HCT116 (cell line): ENCODE measurements around the gene SLC27A5. TPM values are rescaled to one million over a fixed set of nuclear protein-coding genes. Genes with fewer than 3 reads are reported as not detected.
A peak's percentile ranks its signal among the peaks of the same experiment; 100 is the strongest.
"Not testable (repeated sequence)": the region's sequence is repeated elsewhere in the genome, so short reads cannot be mapped to it uniquely, and the experiment has no call there.

Experiments used
- ATAC-seq: fragments of 200-7000 bp; cut with Tn5 transposase; 2 replicates; pipeline ENCODE4 v1.9.1; 2020; ENCODE audit warnings: mild to moderate bottlenecking, moderate library complexity
- BruUV-seq: library from RNA; stranded (reverse); fragments of 400-500 nt; replicated peaks from 2 replicates; lab custom pipeline; 2021; lab: Mats Ljungman, UMichigan
- CTCF ChIA-PET: fragments of 300-600 bp; sonication (Branson Sonifier 250); formaldehyde crosslinking; loops from one replicate; lab custom pipeline; 2021; ENCODE audit warnings: antibody characterized with exemption; lab: Charles Lee
- POLR2A ChIA-PET: fragments of 300-600, 350-600 bp; sonication (Branson Sonifier 250); formaldehyde crosslinking; loops from one replicate; lab custom pipeline; 2021; ENCODE audit warnings: antibody characterized with exemption; lab: Charles Lee
- RAD21 ChIA-PET, 2 experiments: fragments of 300-600 bp; sonication (Branson Sonifier 250); formaldehyde crosslinking; loops; one replicate each; lab custom pipeline; 2023; ENCODE audit warnings: low total read pairs in 2 of 2; ENCODE audit not compliant: uncharacterized antibody in 2 of 2, unreplicated experiment in 2 of 2, low non-redundant PET in 1 of 2; lab: Charles Lee
- DNase-seq: peaks from one replicate; pipeline ENCODE4 v3.0.0-alpha.2; 2010; ENCODE audit warnings: low read depth, low spot score
- H2AFZ ChIP-seq: fragments of 200-600 bp; shearing (Covaris generic), sonication (generic); 2 replicates; pipeline ENCODE4 v1.6.1; 2017; ENCODE audit warnings: low read depth, mixed run types, mixed read lengths, antibody characterized with exemption, low read length; ENCODE audit not compliant: poor library complexity, severe bottlenecking
- H3K27ac ChIP-seq: 2 replicates; pipeline ENCODE4 v1.5.1; 2012; ENCODE audit warnings: low read depth, low read length
- H3K27me3 ChIP-seq: fragments of 200-600 bp; sonication (generic); 2 replicates; pipeline ENCODE4 v1.6.1; 2016; ENCODE audit warnings: mixed run types, low read length, mixed read lengths; ENCODE audit not compliant: insufficient read depth
- H3K36me3 ChIP-seq, 2 experiments: fragments of 200-500 bp in 1 of 2; fragments of 200-600 bp in 1 of 2; sonication (Bioruptor generic) in 1 of 2; sonication (generic) in 1 of 2; 2 replicates each; pipeline versions ENCODE4 v1.5.1 to v1.6.1; 2014 to 2016; ENCODE audit warnings: low read length in 2 of 2, inconsistent platforms in 1 of 2, mixed read lengths in 1 of 2, mixed run types in 1 of 2; ENCODE audit not compliant: insufficient read depth in 2 of 2, control insufficient read depth in 1 of 2
- H3K4me1 ChIP-seq, 2 experiments: fragments of 200-600 bp in 1 of 2; sonication (generic) in 1 of 2; 2 replicates each; pipeline versions ENCODE4 v1.5.1 to v1.6.1; 2012 to 2017; ENCODE audit warnings: low read length in 2 of 2, inconsistent platforms in 1 of 2, mild to moderate bottlenecking in 1 of 2, mixed read lengths in 1 of 2, mixed run types in 1 of 2, moderate library complexity in 1 of 2; ENCODE audit not compliant: insufficient read depth in 2 of 2, control insufficient read depth in 1 of 2
- H3K4me2 ChIP-seq: fragments of 200-600 bp; sonication (generic); 2 replicates; pipeline ENCODE4 v1.6.1; 2017; ENCODE audit warnings: mixed run types, low read length, mixed read lengths
- H3K4me3 ChIP-seq, 2 experiments: fragments of 200-600 bp in 1 of 2; sonication (generic) in 1 of 2; replicated peaks in 1 of 2; 2 replicates each; pipeline ENCODE4 v1.5.1; 2011 to 2016; ENCODE audit warnings: low read length in 2 of 2, control low read depth in 1 of 2, low read depth in 1 of 2, mild to moderate bottlenecking in 1 of 2, mixed read lengths in 1 of 2, mixed run types in 1 of 2
- H3K79me2 ChIP-seq: fragments of 200-600 bp; sonication (generic); 2 replicates; pipeline ENCODE4 v1.6.1; 2017; ENCODE audit warnings: mild to moderate bottlenecking, mixed run types, low read length, moderate library complexity, mixed read lengths; ENCODE audit not compliant: insufficient read depth
- H3K9ac ChIP-seq: fragments of 200-600 bp; sonication (generic); 2 replicates; pipeline ENCODE4 v1.6.1; 2016; ENCODE audit warnings: low read length, mixed read lengths
- H3K9me2 ChIP-seq: fragments of 200-600 bp; sonication (generic), shearing (Covaris generic); 2 replicates; pipeline ENCODE4 v1.6.1; 2017; ENCODE audit warnings: mixed run types, mild to moderate bottlenecking, moderate library complexity; ENCODE audit not compliant: insufficient read depth
- H3K9me3 ChIP-seq, 2 experiments: fragments of 200-500 bp in 1 of 2; fragments of 200-600 bp in 1 of 2; sonication (Bioruptor generic) in 1 of 2; sonication (generic) in 1 of 2; 2 replicates each; pipeline ENCODE4 v1.6.1; 2014 to 2017; ENCODE audit warnings: low read length in 2 of 2, mixed read lengths in 2 of 2, inconsistent platforms in 1 of 2, low read depth in 1 of 2, mild to moderate bottlenecking in 1 of 2, mixed run types in 1 of 2, moderate library complexity in 1 of 2; ENCODE audit not compliant: control insufficient read depth in 1 of 2, insufficient read depth in 1 of 2
- H4K20me1 ChIP-seq: fragments of 200-600 bp; sonication (generic), shearing (Covaris generic); 2 replicates; pipeline ENCODE4 v1.6.1; 2017; ENCODE audit warnings: mixed run types, mild to moderate bottlenecking, moderate library complexity; ENCODE audit not compliant: insufficient read depth
- CTCF ChIP-seq, 3 experiments: fragments of 200-600 bp in 1 of 3; sonication (generic) in 1 of 3; IDR thresholded peaks in 2 of 3; conservative IDR thresholded peaks in 1 of 3; 2 replicates each; pipeline ENCODE4 v1.5.1; 2012 to 2017; ENCODE audit warnings: low read depth in 2 of 3, low read length in 2 of 3, antibody characterized with exemption in 1 of 3, borderline replicate concordance in 1 of 3, control low read depth in 1 of 3, mild to moderate bottlenecking in 1 of 3, mixed read lengths in 1 of 3, mixed run types in 1 of 3, moderate library complexity in 1 of 3; ENCODE audit not compliant: insufficient read depth in 1 of 3
- SIN3A ChIP-seq: IDR thresholded peaks from 2 replicates; pipeline ENCODE4 v1.6.1; 2012; ENCODE audit warnings: low read depth
- intact Hi-C: fragments of 100-400 bp; cut with micrococcal nuclease; formaldehyde crosslinking; loops from 2 replicates; pipeline ENCODE4 v1.10.0; 2022
- total RNA-seq: library from RNA; stranded (reverse); gene quantifications from one replicate; pipeline ENCODE4 v1.2.1, GENCODE V29; 2021; ENCODE audit not compliant: unreplicated experiment

Gene SLC27A5
- total RNA-seq, 1 experiment from 2014 or later = 27.1 TPM

- DNase-seq = not testable (repeated sequence)
Measured at GRCh38 chr19:58484349-58484748, 27.4 kb downstream of the SLC27A5 start.

GRCh38 chr19:58483776-58484175 lies 28.0 kb downstream of the SLC27A5 start:
- no peaks in the 10 kb centered on the region for H3K4me1 ChIP-seq
- no peak overlapping the region for H3K4me3 ChIP-seq
- DNase-seq (no peak), ATAC-seq (no peak)
- intact Hi-C loops = no loop called here
- no peak overlapping the region for H3K9ac ChIP-seq
- TF ChIP-seq SIN3A = no peak
- no peaks in the 10 kb centered on the region for H3K79me2 ChIP-seq
- no peaks in the 10 kb centered on the region for H4K20me1 ChIP-seq
- RAD21 ChIA-PET = no interaction called here
- BruUV-seq = no TSS peak
- no peak overlapping the region for H3K27ac ChIP-seq
- CTCF ChIA-PET = no interaction called here
- no peaks in the 10 kb centered on the region for H3K27me3 ChIP-seq
- POLR2A ChIA-PET = interaction anchor here (0.7 kb wide), 1 partner anchor 34 kb away, joined by 5 read pairs; no protein-coding TSS in a partner anchor
- no peaks in the 10 kb centered on the region for H3K36me3 ChIP-seq
- no peak overlapping the region for H3K4me2 ChIP-seq
- H3K9me3 ChIP-seq = no peaks in the 10 kb centered on the region
- no peaks in the 10 kb centered on the region for H3K9me2 ChIP-seq
- no peak overlapping the region for H2AFZ ChIP-seq

More at GRCh38 chr19:58484349-58484748, 27.4 kb downstream of the SLC27A5 start:
- H4K20me1 ChIP-seq, H3K4me3 ChIP-seq, intact Hi-C loops, RAD21 ChIA-PET, H3K9ac ChIP-seq, H3K79me2 ChIP-seq, H2AFZ ChIP-seq, H3K27ac ChIP-seq, H3K9me2 ChIP-seq, POLR2A ChIA-PET, H3K27me3 ChIP-seq, H3K36me3 ChIP-seq, H3K4me1 ChIP-seq, CTCF ChIA-PET, H3K4me2 ChIP-seq, H3K9me3 ChIP-seq, BruUV-seq: not testable (repeated sequence)
- ATAC-seq = peak; percentile 51
- 0 out of 6 replicates have a peak, but pooled peaks of 1 of the 3 experiments have one; percentile 12 for TF ChIP-seq CTCF (IDR thresholded peaks at IDR 0.05 in 2 of 3, conservative IDR thresholded peaks at IDR 0.05 in 1 of 3; ENCODE audit: borderline replicate concordance in 1 of 3, insufficient read depth in 1 of 3, low read depth in 2 of 3, low read length in 2 of 3)
